ENCODE data around the gene STMND1. TPM values are rescaled to one million over a fixed set of nuclear protein-coding genes. Genes with fewer than 3 reads are reported as not detected.

STMND1 gene
- total and polyA plus RNA-seq, 2 of the 8 experiments (the other 6 are each of a cell fraction or from before 2014, with no cell fraction given) = not detected

DNA sequence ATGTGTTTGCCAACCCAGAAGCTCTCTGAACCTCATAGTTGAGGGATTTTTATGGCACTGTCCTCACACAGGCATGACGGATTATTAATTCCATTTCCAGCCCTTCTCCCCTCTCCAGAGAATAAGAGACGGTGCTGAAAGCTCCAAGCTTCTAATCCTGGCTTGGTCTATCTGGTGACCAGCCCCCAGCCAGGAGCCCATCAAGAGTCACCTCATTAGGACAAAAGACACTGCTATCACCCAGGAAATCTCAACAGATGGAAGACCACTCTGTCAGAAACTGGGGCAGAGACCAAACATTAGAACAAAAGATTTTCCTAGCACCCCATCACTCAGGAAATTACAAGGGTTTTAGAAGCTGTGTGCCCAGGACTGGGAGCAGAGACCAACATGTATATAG lies 48.2 kb downstream of the STMND1 start:
- Histone ChIP-seq H3K4me1 (replicated peaks in 1 of 4; ENCODE audit: control insufficient read depth in 3 of 4, insufficient read depth in 4 of 4, low read length in 3 of 4) (no peaks in the 10 kb centered on the region), H2BK15ac (ENCODE audit: low read length) (no peak overlapping the region), H3K23ac (ENCODE audit: insufficient read length) (no peak overlapping the region), H3K56ac (replicated peaks; ENCODE audit: insufficient read length, low read depth, low read length) (no peak overlapping the region), H4K91ac (replicated peaks; ENCODE audit: insufficient read length, low read length) (no peak overlapping the region), H3K4me3 (ENCODE audit: extremely low read depth in 1 of 4, insufficient read depth in 2 of 4, low read depth in 3 of 4, low read length in 4 of 4) (no peak overlapping the region), H2BK120ac (replicated peaks; ENCODE audit: low read depth, low read length) (no peak overlapping the region), H3K9ac (replicated peaks in 1 of 4; ENCODE audit: extremely low read depth in 1 of 4, low read depth in 3 of 4, low read length in 3 of 4) (no peak overlapping the region), H3K14ac (ENCODE audit: insufficient read length) (no peak overlapping the region), H3K4ac (replicated peaks; ENCODE audit: insufficient read length, low read depth, low read length) (no peak overlapping the region), H2AK5ac (ENCODE audit: low read depth, low read length) (no peak overlapping the region), H2BK20ac (ENCODE audit: low read length) (no peak overlapping the region), H3K23me2 (ENCODE audit: low read depth, low read length) (no peaks in the 10 kb centered on the region), H3K18ac (ENCODE audit: extremely low read depth, low read length) (no peak overlapping the region), H4K20me1 (replicated peaks in 1 of 2; ENCODE audit: control insufficient read depth in 1 of 2, insufficient read depth in 2 of 2, low read length in 2 of 2) (no peaks in the 10 kb centered on the region), H4K5ac (ENCODE audit: insufficient read length, low read depth, low read length) (no peak overlapping the region), H2BK5ac (ENCODE audit: low read depth, low read length) (no peak overlapping the region), H2BK12ac (ENCODE audit: low read depth, low read length) (no peak overlapping the region), H3K9me3 (ENCODE audit: insufficient read depth in 2 of 2, low read depth in 1 of 2, low read length in 1 of 2) (0 out of 4 replicates have a peak, but pooled peaks cover 0 to 5% of the 10 kb centered on the region in 2 experiments), H3K27ac (ENCODE audit: low read depth, low read length) (no peak overlapping the region), H3K27me3 (replicated peaks in 1 of 4; ENCODE audit: control insufficient read depth in 3 of 4, extremely low read depth in 1 of 4, insufficient read depth in 3 of 4, low read length in 3 of 4) (no peaks in the 10 kb centered on the region), H3K79me2 (ENCODE audit: control insufficient read depth in 1 of 2, insufficient read depth in 2 of 2, low read length in 2 of 2) (no peaks in the 10 kb centered on the region), H2AFZ (ENCODE audit: low read length) (no peak overlapping the region), H3K4me2 (ENCODE audit: insufficient read depth in 1 of 2, low read depth in 2 of 2, low read length in 2 of 2) (no peak overlapping the region), H3K36me3 (ENCODE audit: control insufficient read depth in 2 of 4, insufficient read depth in 4 of 4, low read length in 3 of 4) (no peaks in the 10 kb centered on the region), H4K8ac (ENCODE audit: extremely low read depth, insufficient read depth, low read length) (no peak overlapping the region), H3K79me1 (ENCODE audit: low read depth, low read length) (no peaks in the 10 kb centered on the region)
- ChIA-PET CTCF (ENCODE audit: partially characterized antibody) (interaction anchor here (0.8 to 1.0 kb wide), 2 partner anchors 19 to 451 kb away, joined by 3 read pairs; no protein-coding TSS in a partner anchor), POLR2A (ENCODE audit: partially characterized antibody) (interaction anchor here (0.6 kb wide), 1 partner anchor 134 kb away, joined by 4 read pairs; no protein-coding TSS in a partner anchor)
- DNase-seq (ENCODE audit: low read depth in 1 of 2, low spot score in 2 of 2) (no peak), FAIRE-seq (no peak)
- TF ChIP-seq HDAC6 (IDR thresholded peaks at IDR 0.05; ENCODE audit: low read depth, low read length) (no peak), CEBPB (IDR thresholded peaks at IDR 0.05; ENCODE audit: low read depth, low read length) (no peak)
- 67% methylated on average over 2 of the region's 2 CpGs; no CpG with 5 or more reads in 1 of the 2 experiments for WGBS, 2 experiments (ENCODE audit: extremely low coverage in 1 of 2, insufficient coverage in 1 of 2, insufficient read length in 1 of 2, insufficient replicate concordance in 2 of 2, low coverage in 1 of 2, low lambda C conversion rate in 2 of 2, missing lambda C conversion rate in 1 of 2)

Measured in H1 (cell line).